Sigmoid colon (tissue), 7 donors: ENCODE results near the gene GFRA3. TPM values are rescaled to one million over a fixed set of nuclear protein-coding genes. Genes with fewer than 3 reads are reported as not detected.
"Not testable (repeated sequence)": the region's sequence is repeated elsewhere in the genome, so short reads cannot be mapped to it uniquely, and the experiment has no call there.

Source experiments
- DNase-seq: peaks from one replicate; pipeline ENCODE4 v3.0.0-alpha.2; 2019
- H3K27ac ChIP-seq, 4 donors: fragments of 200-600 bp; sonication (generic); one replicate each; pipeline ENCODE4 v1.5.1; 2016 to 2019; ENCODE audit warnings: mild to moderate bottlenecking in 1 of 4
- H3K27me3 ChIP-seq, 3 donors: fragments of 200-600 bp; sonication (generic); one replicate each; pipeline ENCODE4 v1.5.1; 2019; ENCODE audit warnings: mild to moderate bottlenecking in 1 of 3
- H3K36me3 ChIP-seq, 4 donors: fragments of 200-600 bp; sonication (generic); one replicate each; pipeline ENCODE4 v1.5.1; 2016 to 2019
- H3K4me1 ChIP-seq, 4 donors: fragments of 200-600 bp; sonication (generic); one replicate each; pipeline ENCODE4 v1.5.1; 2017 to 2019
- H3K4me3 ChIP-seq, 4 donors: fragments of 200-600 bp; sonication (generic); one replicate each; pipeline ENCODE4 v1.5.1; 2017 to 2019; ENCODE audit warnings: mild to moderate bottlenecking in 2 of 4, moderate library complexity in 1 of 4
- H3K9me3 ChIP-seq, 4 donors: fragments of 200-600 bp in 3 of 4; sonication (generic) in 3 of 4; one replicate each; pipeline versions ENCODE4 v1.5.1 to v1.6.1; 2013 to 2019
- CTCF ChIP-seq, 4 experiments: fragments of 450-650 bp in 3 of 4; fragments of 200-600 bp in 1 of 4; IDR thresholded peaks; one replicate each; pipeline ENCODE4 v1.5.1; 2016 to 2019; ENCODE audit warnings: antibody characterized with exemption in 4 of 4, mild to moderate bottlenecking in 3 of 4, moderate library complexity in 2 of 4
- EP300 ChIP-seq, 4 donors: sonication (generic); formaldehyde crosslinking; IDR thresholded peaks; one replicate each; pipeline ENCODE4 v1.6.1; 2017; ENCODE audit warnings: antibody characterized with exemption in 4 of 4
- POLR2A ChIP-seq, 2 donors: fragments of 450-650 bp; IDR thresholded peaks; one replicate each; pipeline ENCODE4 v1.6.1; 2016; ENCODE audit warnings: antibody characterized with exemption in 2 of 2, mild to moderate bottlenecking in 2 of 2, moderate library complexity in 2 of 2
- POLR2AphosphoS5 ChIP-seq, 4 donors: sonication (generic); formaldehyde crosslinking; IDR thresholded peaks; one replicate each; pipeline ENCODE4 v1.6.1; 2017; ENCODE audit warnings: antibody characterized with exemption in 4 of 4
- WGBS, 2 donors: extraction: QIAGEN DNeasy Blood & Tissue Kit; methylation state at CpG; one replicate each; pipeline ENCODE4 v1.1.7; 2013; 5-methylcytosine and 5-hydroxymethylcytosine counted together
- intact Hi-C: fragments of 100-400 bp; cut with DNase I; formaldehyde crosslinking; loops from one replicate; pipeline ENCODE4 v1.15.1; 2023
- polyA plus RNA-seq, 3 donors: library from polyadenylated mRNA; stranded (reverse); fragments of 200-250 nt; gene quantifications; one replicate each; pipeline ENCODE4 v1.2.3, GENCODE V29; 2013
- total RNA-seq, 4 donors: library from RNA; depleted of rRNA; stranded (reverse); fragments of >200 nt; gene quantifications; one replicate each; pipeline ENCODE4 v1.1.0, GENCODE V29; 2016
- donor health status: healthy with polysubstance abuse.
- donor health status: Bipolar disorder and iron deficiency.
- donor health status: healthy.

Gene GFRA3
- total and polyA plus RNA-seq, 7 donors, result 0.49 to 3.9 (median 0.77) TPM; not detected in 1

- H3K4me1 ChIP-seq, result no peaks in the 10 kb centered on the region
- DNase-seq, result no peak
- TF ChIP-seq POLR2AphosphoS5 (IDR thresholded peaks at IDR 0.05) (no peak), CTCF (IDR thresholded peaks at IDR 0.05) (no peak), EP300 (IDR thresholded peaks at IDR 0.05) (no peak), POLR2A (IDR thresholded peaks at IDR 0.05) (no peak)
- H3K27ac ChIP-seq, result no peak overlapping the region
- intact Hi-C loops, result no loop called here
- H3K36me3 ChIP-seq, result no peaks in the 10 kb centered on the region
- no peak overlapping the region for H3K4me3 ChIP-seq
- H3K9me3 ChIP-seq, result no peaks in the 10 kb centered on the region
- 79 to 88% methylated on average over 29 of the region's 29 CpGs for WGBS, 2 donors
- H3K27me3 ChIP-seq, result no peaks in the 10 kb centered on the region
Measured at GRCh38 chr5:138257583-138257982, 16.8 kb downstream of the GFRA3 start.

GRCh38 chr5:138252944-138253343 lies 21.5 kb downstream of the GFRA3 start:
- WGBS, 2 donors, result 84 to 88% methylated on average over 3 of the region's 3 CpGs
- intact Hi-C loops, result no loop called here
- no peaks in the 10 kb centered on the region for H3K9me3 ChIP-seq

GRCh38 chr5:138247800-138248199 lies 26.6 kb downstream of the GFRA3 start:
- intact Hi-C loops, H3K36me3 ChIP-seq, H3K9me3 ChIP-seq, H3K27me3 ChIP-seq, H3K4me1 ChIP-seq, H3K27ac ChIP-seq, H3K4me3 ChIP-seq, DNase-seq: not testable (repeated sequence)
- 89 to 90% methylated on average over 2 of the region's 2 CpGs for WGBS, 2 donors

More at GRCh38 chr5:138252944-138253343, 21.5 kb downstream of the GFRA3 start:
- no peak overlapping the region for H3K27ac ChIP-seq
- no peaks in the 10 kb centered on the region for H3K4me1 ChIP-seq
- H3K27me3 ChIP-seq, result no peaks in the 10 kb centered on the region
- H3K36me3 ChIP-seq, result no peaks in the 10 kb centered on the region
- no peak for DNase-seq
- TF ChIP-seq CTCF (IDR thresholded peaks at IDR 0.05), result no peak
- no peak for TF ChIP-seq EP300 (IDR thresholded peaks at IDR 0.05)
- TF ChIP-seq POLR2AphosphoS5 (IDR thresholded peaks at IDR 0.05), result no peak
- TF ChIP-seq POLR2A (IDR thresholded peaks at IDR 0.05), result no peak
- no peak overlapping the region for H3K4me3 ChIP-seq

GRCh38 chr5:138246822-138247221 lies 27.6 kb downstream of the GFRA3 start:
- intact Hi-C loops, result no loop called here
- no peaks in the 10 kb centered on the region for H3K27me3 ChIP-seq
- 81 to 94% methylated on average over 4 of the region's 4 CpGs for WGBS, 2 donors
- H3K9me3 ChIP-seq, result no peaks in the 10 kb centered on the region
- H3K4me3 ChIP-seq, result no peak overlapping the region
- TF ChIP-seq EP300 (IDR thresholded peaks at IDR 0.05) (no peak), CTCF (IDR thresholded peaks at IDR 0.05) (no peak), POLR2A (IDR thresholded peaks at IDR 0.05) (no peak), POLR2AphosphoS5 (IDR thresholded peaks at IDR 0.05) (no peak)
- no peak overlapping the region for H3K27ac ChIP-seq
- no peaks in the 10 kb centered on the region for H3K36me3 ChIP-seq
- H3K4me1 ChIP-seq, result peaks cover 0 to 7% (median 3%) of the 10 kb centered on the region in 4 donors
- DNase-seq, result no peak

- Histone ChIP-seq H3K27ac (no peak overlapping the region), H3K27me3 (no peaks in the 10 kb centered on the region), H3K9me3 (no peaks in the 10 kb centered on the region), H3K4me1 (peaks cover 0 to 11% (median 8%) of the 10 kb centered on the region in 4 donors), H3K36me3 (no peaks in the 10 kb centered on the region), H3K4me3 (no peak overlapping the region)
- DNase-seq, result no peak
- intact Hi-C loops, result no loop called here
- WGBS, 2 donors, result 89 to 91% methylated on average over 4 of the region's 4 CpGs
- TF ChIP-seq CTCF (IDR thresholded peaks at IDR 0.05) (no peak), EP300 (IDR thresholded peaks at IDR 0.05) (no peak), POLR2A (IDR thresholded peaks at IDR 0.05) (no peak), POLR2AphosphoS5 (IDR thresholded peaks at IDR 0.05) (no peak)
Measured at GRCh38 chr5:138246334-138246733, 28.1 kb downstream of the GFRA3 start.
